Ascending aorta (tissue), 2 donors: ENCODE data around the gene MYLIP. TPM values are rescaled to one million over a fixed set of nuclear protein-coding genes. Genes with fewer than 3 reads are reported as not detected.

Experiments used
- DNase-seq, 2 donors: peaks; one replicate each; pipeline ENCODE4 v3.0.0-alpha.2; 2019; ENCODE audit warnings: low spot score in 2 of 2
- H3K27ac ChIP-seq, 2 donors: fragments of 200-600 bp; sonication (generic); one replicate each; pipeline ENCODE4 v1.5.1; 2016 to 2017; ENCODE audit warnings: mild to moderate bottlenecking in 1 of 2
- H3K27me3 ChIP-seq: fragments of 200-600 bp; sonication (generic); one replicate; pipeline ENCODE4 v1.5.1; 2017
- H3K36me3 ChIP-seq, 2 donors: fragments of 200-600 bp; sonication (generic); one replicate each; pipeline ENCODE4 v1.5.1; 2016
- H3K4me1 ChIP-seq, 2 donors: fragments of 200-600 bp; sonication (generic); one replicate each; pipeline ENCODE4 v1.5.1; 2016 to 2017; ENCODE audit warnings: mild to moderate bottlenecking in 1 of 2
- H3K4me3 ChIP-seq, 2 donors: fragments of 200-600 bp; sonication (generic); one replicate each; pipeline ENCODE4 v1.5.1; 2016 to 2017; ENCODE audit warnings: mild to moderate bottlenecking in 1 of 2
- H3K9me3 ChIP-seq, 2 donors: fragments of 200-600 bp; sonication (generic); one replicate each; pipeline ENCODE4 v1.5.1; 2016
- CTCF ChIP-seq, 3 experiments: fragments of 200-600 bp in 2 of 3; fragments of 450-650 bp in 1 of 3; sonication (generic) in 2 of 3; IDR thresholded peaks; one replicate each; pipeline ENCODE4 v1.5.1; 2016 to 2019; ENCODE audit warnings: antibody characterized with exemption in 3 of 3, mild to moderate bottlenecking in 1 of 3, moderate library complexity in 1 of 3
- intact Hi-C: fragments of 100-400 bp; cut with DNase I; formaldehyde crosslinking; loops from one replicate; pipeline ENCODE4 v1.15.1; 2023
- total RNA-seq: library from RNA; depleted of rRNA; stranded (reverse); fragments of >200 nt; gene quantifications from one replicate; pipeline ENCODE4 v1.1.0, GENCODE V29; 2016

The MYLIP gene
- total RNA-seq, 1 donor from 2014 or later = 36.1 TPM

DNA sequence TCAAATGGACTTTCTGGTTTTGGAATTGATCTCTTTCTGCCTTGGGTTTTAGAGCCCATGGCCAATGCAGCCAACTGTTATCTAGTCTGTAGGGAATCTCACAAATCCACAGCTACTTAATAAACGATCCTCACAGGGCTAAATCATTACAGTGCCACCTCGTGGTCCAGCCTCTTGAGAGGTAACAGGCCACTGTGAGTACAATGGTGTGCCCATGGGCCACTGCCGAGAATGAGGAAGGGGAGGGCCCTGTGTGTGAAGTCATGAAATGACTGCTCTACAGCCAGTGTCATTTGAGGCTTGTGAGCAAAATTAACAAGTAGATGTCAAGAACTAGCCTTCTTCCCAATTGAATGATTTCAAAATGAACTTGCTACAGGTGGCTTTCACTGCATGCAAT, 55.2 kb downstream of the MYLIP start:
- no peaks in the 10 kb centered on the region for H3K36me3 ChIP-seq
- no peak overlapping the region for H3K4me3 ChIP-seq
- H3K9me3 ChIP-seq = no peaks in the 10 kb centered on the region
- DNase-seq = no peak
- intact Hi-C loops = no loop called here
- H3K27ac ChIP-seq = peak overlapping the region; percentile 47 to 52
- H3K27me3 ChIP-seq = no peaks in the 10 kb centered on the region
- no peak for TF ChIP-seq CTCF (IDR thresholded peaks at IDR 0.05)
- peaks cover 0 to 16% of the 10 kb centered on the region in 2 donors for H3K4me1 ChIP-seq

DNA sequence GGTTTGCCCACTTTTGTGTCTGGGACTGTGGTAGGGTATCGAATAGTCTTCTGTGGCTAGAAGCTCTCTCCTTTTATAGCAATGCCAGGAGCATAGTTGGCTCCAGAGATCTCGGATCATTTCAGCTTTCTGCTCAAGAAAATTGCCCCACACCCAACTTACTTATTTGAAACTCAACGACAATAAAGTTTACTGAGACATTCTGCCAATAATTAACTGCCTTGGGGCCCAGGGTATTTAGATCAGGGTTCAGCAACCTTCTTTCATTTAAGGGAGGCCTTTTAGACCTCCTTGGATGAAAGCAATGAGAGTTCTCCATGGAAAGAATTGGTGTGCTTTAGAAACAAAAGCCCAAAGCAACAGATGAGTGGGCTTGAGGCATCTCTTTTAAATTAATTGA, 55.7 kb downstream of the MYLIP start:
- DNase-seq = no peak
- intact Hi-C loops = no loop called here
- Histone ChIP-seq H3K36me3 (no peaks in the 10 kb centered on the region), H3K27me3 (no peaks in the 10 kb centered on the region), H3K27ac (peak overlapping the region; percentile 47 to 52), H3K4me1 (peaks cover 0 to 19% of the 10 kb centered on the region in 2 donors), H3K9me3 (no peaks in the 10 kb centered on the region), H3K4me3 (no peak overlapping the region)
- no peak for TF ChIP-seq CTCF (IDR thresholded peaks at IDR 0.05)

GRCh38 chr6:16187176-16187575, 58.3 kb downstream of the MYLIP start:
- Histone ChIP-seq H3K4me3 (no peak overlapping the region), H3K36me3 (no peaks in the 10 kb centered on the region), H3K27me3 (no peaks in the 10 kb centered on the region), H3K27ac (peak overlapping the region; percentile 65 to 66), H3K4me1 (peaks cover 3 to 39% of the 10 kb centered on the region in 2 donors), H3K9me3 (no peaks in the 10 kb centered on the region)
- TF ChIP-seq CTCF (IDR thresholded peaks at IDR 0.05) = no peak
- intact Hi-C loops = no loop called here
- DNase-seq = no peak

GRCh38 chr6:16190214-16190613, 61.3 kb downstream of the MYLIP start:
- TF ChIP-seq CTCF (IDR thresholded peaks at IDR 0.05) = no peak
- Histone ChIP-seq H3K9me3 (no peaks in the 10 kb centered on the region), H3K4me3 (peak overlapping the region in 1 of 2 donors; percentile 15), H3K4me1 (peaks cover 3 to 31% of the 10 kb centered on the region in 2 donors), H3K36me3 (no peaks in the 10 kb centered on the region), H3K27ac (peak overlapping the region; percentile 45 to 66), H3K27me3 (no peaks in the 10 kb centered on the region)
- intact Hi-C loops = no loop called here
- no peak for DNase-seq

DNA sequence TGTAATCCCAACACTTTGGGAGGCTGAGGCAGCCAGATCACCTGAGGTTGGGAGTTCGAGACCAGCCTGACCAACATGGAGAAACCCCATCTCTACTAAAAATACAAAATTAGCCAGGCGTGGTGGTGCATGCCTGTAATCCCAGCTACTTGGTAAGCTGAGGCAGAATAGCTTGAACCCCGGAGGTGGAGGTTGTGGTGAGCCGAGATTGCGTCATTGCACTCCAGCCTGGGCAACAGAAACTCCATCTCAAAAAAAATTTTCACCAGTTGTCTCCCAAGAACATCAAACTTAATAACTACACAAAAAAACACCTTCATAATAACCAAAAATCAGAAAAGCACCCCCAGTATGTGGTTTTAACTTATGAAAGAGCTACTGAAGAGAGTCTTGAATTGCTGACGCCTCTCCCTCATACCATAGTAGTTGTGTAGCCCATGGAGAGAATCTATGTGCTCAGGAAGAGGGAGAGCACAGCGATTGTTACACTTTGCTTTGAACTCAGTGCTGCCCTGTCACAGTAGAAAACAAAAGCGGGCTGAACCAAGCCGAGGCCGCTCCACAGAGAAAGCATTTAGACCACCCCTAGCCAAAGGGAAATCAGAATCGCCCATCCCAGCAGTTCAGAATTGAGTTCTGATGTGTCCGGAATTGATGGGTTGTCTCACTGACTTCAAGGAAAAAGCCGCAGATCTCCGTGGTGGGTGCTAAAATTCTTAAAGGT, 67.5 kb downstream of the MYLIP start:
- Histone ChIP-seq H3K36me3 (no peaks in the 10 kb centered on the region), H3K9me3 (no peaks in the 10 kb centered on the region), H3K4me1 (peaks cover 6 to 17% of the 10 kb centered on the region in 2 donors), H3K27ac (no peak overlapping the region), H3K27me3 (no peaks in the 10 kb centered on the region), H3K4me3 (no peak overlapping the region)
- intact Hi-C loops = no loop called here
- no peak for TF ChIP-seq CTCF (IDR thresholded peaks at IDR 0.05)
- no peak for DNase-seq
